ENCODE results near the gene ATP2A2.

Gene ATP2A2

GRCh38 chr12:110330124-110330523 is 49.1 kb downstream of the ATP2A2 start:
- TF ChIP-seq CTCF (conservative IDR thresholded peaks at IDR 0.05; ENCODE audit: low read depth, low read length): no peak
- DNase-seq (ENCODE audit: low read depth): no peak
- H3K4me3 ChIP-seq (ENCODE audit: low read depth, low read length): no peak overlapping the region

GRCh38 chr12:110330544-110330943 is 49.5 kb downstream of the ATP2A2 start:
- TF ChIP-seq CTCF (conservative IDR thresholded peaks at IDR 0.05; ENCODE audit: low read depth, low read length): no peak
- DNase-seq (ENCODE audit: low read depth): peak; percentile 88
- no peak overlapping the region for H3K4me3 ChIP-seq (ENCODE audit: low read depth, low read length)

GRCh38 chr12:110333201-110333600 is 52.2 kb downstream of the ATP2A2 start:
- TF ChIP-seq CTCF (conservative IDR thresholded peaks at IDR 0.05; ENCODE audit: low read depth, low read length): no peak
- no peak for DNase-seq (ENCODE audit: low read depth)
- no peak overlapping the region for H3K4me3 ChIP-seq (ENCODE audit: low read depth, low read length)

GRCh38 chr12:110335481-110336045 is 54.5 kb downstream of the ATP2A2 start:
- no peak overlapping the region for H3K4me3 ChIP-seq (ENCODE audit: low read depth, low read length)
- no peak for TF ChIP-seq CTCF (conservative IDR thresholded peaks at IDR 0.05; ENCODE audit: low read depth, low read length)
- no peak for DNase-seq (ENCODE audit: low read depth)

GRCh38 chr12:110337912-110338710 is 57.1 kb downstream of the ATP2A2 start:
- no peak for DNase-seq (ENCODE audit: low read depth)
- TF ChIP-seq CTCF (conservative IDR thresholded peaks at IDR 0.05; ENCODE audit: low read depth, low read length): no peak
- H3K4me3 ChIP-seq (ENCODE audit: low read depth, low read length): no peak overlapping the region

- peak; percentile 30 for DNase-seq (ENCODE audit: low read depth)
- no peak overlapping the region for H3K4me3 ChIP-seq (ENCODE audit: low read depth, low read length)
- peak; percentile 30 for TF ChIP-seq CTCF (conservative IDR thresholded peaks at IDR 0.05; ENCODE audit: low read depth, low read length)
Observed at GRCh38 chr12:110338754-110339153, 57.7 kb downstream of the ATP2A2 start.

Data from choroid plexus epithelial cell (primary cell).